H1 (cell line): Measurements from ENCODE around the gene R3HCC1L.

Experiments used
- CTCF ChIP-seq, 3 experiments: IDR thresholded peaks; 1 replicate in 2 of 3; 2 replicates in 1 of 3; pipeline versions ENCODE4 v1.5.1 to v1.6.1; 2011; ENCODE audit warnings: low read length in 3 of 3, mild to moderate bottlenecking in 3 of 3, inconsistent platforms in 2 of 3, low read depth in 1 of 3, moderate library complexity in 1 of 3; ENCODE audit not compliant: insufficient read depth in 1 of 3; ENCODE audit errors: control extremely low read depth in 1 of 3
- EZH2 ChIP-seq: fragments of 200-600 bp; sonication (generic); IDR thresholded peaks from 2 replicates; pipeline ENCODE4 v1.7.1; 2012; ENCODE audit warnings: low read depth, mild to moderate bottlenecking, moderate library complexity, low read length, inconsistent platforms; ENCODE audit not compliant: severe bottlenecking
- SP2 ChIP-seq: IDR thresholded peaks from 2 replicates; pipeline ENCODE4 v1.6.1; 2012; ENCODE audit warnings: mild to moderate bottlenecking, low read length, inconsistent platforms

- TF ChIP-seq CTCF (IDR thresholded peaks at IDR 0.05; ENCODE audit: control extremely low read depth in 1 of 3, insufficient read depth in 1 of 3, low read depth in 1 of 3, low read length in 3 of 3) (no peak), EZH2 (no peak), SP2 (no peak)
Observed at GRCh38 chr10:98106531-98106930, 27.9 kb upstream of the R3HCC1L start.
